NT2/D1 (cell line): ENCODE results near the gene NKX2-3.
A peak's percentile ranks its signal among the peaks of the same experiment; 100 is the strongest.

Experiments used
- DNase-seq: peaks from one replicate; pipeline ENCODE4 v3.0.0-alpha.2; 2011; ENCODE audit warnings: low read depth, low spot score
- H3K27me3 ChIP-seq: 2 replicates; pipeline ENCODE4 v1.6.0; 2011; ENCODE audit warnings: mild to moderate bottlenecking; ENCODE audit not compliant: insufficient read length, insufficient read depth
- H3K36me3 ChIP-seq: 2 replicates; pipeline ENCODE4 v1.6.1; 2011; ENCODE audit warnings: mild to moderate bottlenecking, low read length, mixed read lengths; ENCODE audit not compliant: insufficient read depth, insufficient read length
- H3K4me1 ChIP-seq: 2 replicates; pipeline ENCODE4 v1.5.1; 2011; ENCODE audit not compliant: insufficient read depth, insufficient read length
- H3K4me3 ChIP-seq: 2 replicates; pipeline ENCODE4 v1.5.1; 2011; ENCODE audit warnings: low read depth; ENCODE audit not compliant: insufficient read length
- H3K9ac ChIP-seq: 2 replicates; pipeline ENCODE4 v1.6.0; 2011; ENCODE audit warnings: low read depth; ENCODE audit not compliant: insufficient read length
- H3K9me3 ChIP-seq: 2 replicates; pipeline ENCODE4 v1.5.1; 2011; ENCODE audit warnings: mild to moderate bottlenecking, low read length; ENCODE audit not compliant: insufficient read depth
- SUZ12 ChIP-seq: IDR thresholded peaks from 2 replicates; pipeline ENCODE4 v1.6.1; 2011; ENCODE audit not compliant: insufficient read length, insufficient read depth; ENCODE audit errors: extremely low read depth
- YY1 ChIP-seq: IDR thresholded peaks from 2 replicates; pipeline ENCODE4 v1.6.1; 2011; ENCODE audit not compliant: insufficient read length, insufficient read depth
- ZNF274 ChIP-seq: IDR thresholded peaks from 2 replicates; pipeline ENCODE4 v1.6.1; 2011; ENCODE audit warnings: mild to moderate bottlenecking, low read depth, low read length

NKX2-3 gene

DNA sequence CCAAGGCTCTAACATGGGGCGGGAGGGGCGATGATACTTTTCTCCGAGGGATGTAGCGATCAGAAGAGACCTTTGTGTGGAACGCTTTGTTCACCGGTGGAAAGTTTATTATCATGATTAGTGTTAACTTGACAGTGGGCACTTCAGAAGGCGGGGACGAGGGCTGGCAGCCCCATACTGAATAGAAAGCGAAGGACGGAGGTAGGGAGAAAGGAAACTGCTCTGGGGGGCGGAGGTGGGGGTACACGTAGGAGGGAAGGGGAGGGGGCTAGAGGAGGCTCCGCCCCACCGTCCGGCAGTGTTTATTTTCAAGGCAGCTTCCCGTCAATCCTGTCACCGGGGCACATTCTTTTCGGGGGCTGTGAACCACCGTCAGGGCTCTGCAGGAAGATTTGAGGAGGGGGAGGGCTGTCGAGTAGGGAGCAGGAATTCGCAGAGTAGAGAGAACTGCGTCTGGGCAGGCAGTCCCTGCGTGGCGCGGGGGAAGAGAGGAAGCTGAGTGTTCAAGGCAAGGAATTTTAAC lies 9.4 kb upstream of the NKX2-3 start:
- no peak for DNase-seq
- Histone ChIP-seq H3K4me1 (peaks cover 8% of the 10 kb centered on the region), H3K27me3 (peaks cover 96% of the 10 kb centered on the region), H3K9ac (no peak overlapping the region), H3K9me3 (no peaks in the 10 kb centered on the region), H3K36me3 (no peaks in the 10 kb centered on the region), H3K4me3 (peak overlapping the region; percentile 35)
- no peak for TF ChIP-seq ZNF274
- TF ChIP-seq SUZ12 = peak; percentile 7
- TF ChIP-seq YY1 = no peak

DNA sequence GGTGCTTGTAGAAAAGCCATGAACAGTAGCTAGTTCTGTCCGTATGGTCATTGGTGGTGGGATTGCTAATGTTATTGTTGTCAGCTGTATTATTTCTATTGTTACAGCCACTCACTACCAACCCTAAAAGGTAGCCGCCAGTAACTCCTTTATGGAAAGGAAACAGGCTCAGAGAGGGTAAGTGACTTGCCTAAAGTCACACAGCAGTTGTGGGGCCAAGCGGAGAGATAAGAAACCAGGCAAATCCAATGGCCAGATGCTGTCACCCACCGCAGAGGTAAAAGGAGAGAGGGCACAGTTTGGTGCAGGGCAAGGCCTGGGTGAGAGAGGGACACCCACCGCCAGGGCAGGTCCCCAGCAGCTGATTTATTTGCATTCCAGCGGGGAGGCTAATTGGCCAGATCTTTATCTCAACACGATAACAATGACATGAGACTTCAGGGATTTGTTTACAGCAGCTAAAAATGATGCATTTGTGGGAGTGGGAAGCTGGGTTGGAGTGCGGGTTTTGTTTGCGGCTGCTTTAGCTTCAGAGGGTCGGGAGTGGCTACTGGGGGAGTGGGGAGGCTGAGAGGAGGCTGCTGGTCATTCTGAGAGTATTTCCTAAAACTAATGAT lies 8.6 kb upstream of the NKX2-3 start:
- Histone ChIP-seq H3K4me1 (peaks cover 8% of the 10 kb centered on the region), H3K27me3 (peaks cover 96% of the 10 kb centered on the region), H3K9me3 (no peaks in the 10 kb centered on the region), H3K9ac (no peak overlapping the region), H3K4me3 (no peak overlapping the region), H3K36me3 (no peaks in the 10 kb centered on the region)
- DNase-seq = no peak
- TF ChIP-seq SUZ12 (no peak), YY1 (no peak), ZNF274 (no peak)

DNA sequence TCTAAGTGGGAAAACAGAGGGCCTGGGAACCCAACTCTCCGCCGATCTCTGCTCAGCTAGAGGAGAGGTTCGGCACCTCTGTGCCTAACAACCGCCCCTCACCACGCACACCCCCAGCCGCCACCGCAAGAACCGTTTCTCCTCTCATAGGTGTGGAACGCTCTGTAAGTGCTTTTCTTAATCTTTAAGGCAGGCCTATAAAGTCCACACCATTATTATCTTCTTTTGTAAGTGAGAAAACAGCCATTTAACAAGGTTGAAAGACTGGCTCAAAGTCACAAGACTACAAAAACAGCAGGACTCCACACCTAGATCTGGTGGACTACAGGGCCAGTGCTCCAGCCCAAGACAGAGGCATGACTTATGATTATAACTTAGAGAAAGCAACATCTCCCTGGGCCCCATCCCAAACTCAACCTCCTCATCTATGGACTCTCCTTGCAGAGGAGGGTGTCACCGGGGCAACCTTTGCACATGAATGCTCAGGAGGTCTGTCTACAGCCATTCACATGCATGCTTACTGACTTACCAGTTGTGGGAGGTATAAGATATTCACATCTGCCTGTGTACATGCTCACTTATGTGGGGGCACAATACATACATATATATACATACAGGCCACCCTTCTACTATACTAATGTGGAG lies 7.9 kb upstream of the NKX2-3 start:
- TF ChIP-seq ZNF274 (no peak), SUZ12 (no peak), YY1 (no peak)
- H3K36me3 ChIP-seq = no peaks in the 10 kb centered on the region

DNA sequence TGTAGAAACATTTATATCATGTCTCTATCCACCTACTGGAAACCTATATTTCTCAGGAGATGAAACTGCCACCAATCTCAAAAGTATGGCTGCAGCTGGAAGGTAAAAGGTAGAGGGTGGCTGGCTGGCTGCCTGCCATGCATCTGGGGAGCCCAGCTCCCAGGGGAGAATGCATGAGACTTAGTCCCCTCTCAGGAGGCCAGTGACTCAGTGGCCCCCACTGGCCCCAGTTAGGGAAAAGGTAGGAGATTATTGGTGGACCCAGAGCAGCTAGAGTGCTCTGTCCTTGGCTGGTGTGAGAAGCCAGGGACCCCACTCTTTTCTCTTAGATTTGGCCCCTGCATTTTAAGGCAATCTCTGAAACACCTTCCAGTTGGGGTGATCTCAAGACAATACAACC lies 6.8 kb upstream of the NKX2-3 start:
- DNase-seq = no peak
- TF ChIP-seq YY1 (no peak), ZNF274 (no peak), SUZ12 (no peak)
- H3K36me3 ChIP-seq = no peaks in the 10 kb centered on the region
- H3K4me1 ChIP-seq = peaks cover 8% of the 10 kb centered on the region
- no peaks in the 10 kb centered on the region for H3K9me3 ChIP-seq
- no peak overlapping the region for H3K9ac ChIP-seq
- H3K27me3 ChIP-seq = peaks cover 96% of the 10 kb centered on the region
- no peak overlapping the region for H3K4me3 ChIP-seq

More for the DNA sequence above, 7.9 kb upstream of the NKX2-3 start:
- no peak overlapping the region for H3K4me3 ChIP-seq
- H3K4me1 ChIP-seq = peaks cover 8% of the 10 kb centered on the region
- no peak for DNase-seq
- no peaks in the 10 kb centered on the region for H3K9me3 ChIP-seq
- peaks cover 96% of the 10 kb centered on the region for H3K27me3 ChIP-seq
- H3K9ac ChIP-seq = no peak overlapping the region

DNA sequence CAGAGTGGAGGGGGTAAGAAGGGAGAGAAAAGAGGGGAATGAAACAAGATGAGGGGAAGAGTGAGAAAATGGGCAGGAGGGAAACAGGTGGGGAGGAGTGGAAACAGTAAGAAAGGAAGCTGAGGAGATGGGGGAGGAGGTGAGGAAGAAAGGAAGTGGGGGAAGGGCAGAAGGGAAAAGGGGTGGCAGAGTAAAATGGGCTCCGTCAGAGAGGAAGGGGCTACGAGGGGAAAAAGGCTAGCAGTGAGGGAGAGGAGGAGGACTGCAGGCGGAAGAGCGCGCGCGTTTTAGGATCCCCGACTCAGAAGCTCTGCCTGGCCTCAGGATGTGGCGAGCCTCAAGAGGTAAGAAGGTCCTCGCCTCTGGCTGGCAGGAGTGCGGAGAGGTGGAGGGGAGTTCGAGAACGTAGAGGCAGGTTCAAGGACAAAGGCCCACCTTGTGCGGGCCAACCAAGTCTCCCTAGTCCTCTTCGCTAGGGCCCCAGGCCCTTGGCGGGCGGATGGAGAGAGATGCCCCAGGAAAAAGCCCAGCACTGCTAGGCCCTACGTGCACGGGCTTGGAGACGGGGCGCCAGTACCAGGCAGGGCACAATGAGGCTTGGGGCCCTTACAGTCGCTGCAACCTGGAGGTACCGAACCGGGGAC lies 5.8 kb upstream of the NKX2-3 start:
- peaks cover 96% of the 10 kb centered on the region for H3K27me3 ChIP-seq
- TF ChIP-seq YY1 = no peak
- TF ChIP-seq SUZ12 = no peak
- TF ChIP-seq ZNF274 = no peak
- no peaks in the 10 kb centered on the region for H3K36me3 ChIP-seq
- no peak overlapping the region for H3K9ac ChIP-seq
- peak overlapping the region; percentile 12 for H3K4me3 ChIP-seq
- DNase-seq = no peak
- H3K4me1 ChIP-seq = peaks cover 9% of the 10 kb centered on the region
- 0 out of 2 replicates have a peak, but pooled peaks cover 1% of the 10 kb centered on the region for H3K9me3 ChIP-seq

DNA sequence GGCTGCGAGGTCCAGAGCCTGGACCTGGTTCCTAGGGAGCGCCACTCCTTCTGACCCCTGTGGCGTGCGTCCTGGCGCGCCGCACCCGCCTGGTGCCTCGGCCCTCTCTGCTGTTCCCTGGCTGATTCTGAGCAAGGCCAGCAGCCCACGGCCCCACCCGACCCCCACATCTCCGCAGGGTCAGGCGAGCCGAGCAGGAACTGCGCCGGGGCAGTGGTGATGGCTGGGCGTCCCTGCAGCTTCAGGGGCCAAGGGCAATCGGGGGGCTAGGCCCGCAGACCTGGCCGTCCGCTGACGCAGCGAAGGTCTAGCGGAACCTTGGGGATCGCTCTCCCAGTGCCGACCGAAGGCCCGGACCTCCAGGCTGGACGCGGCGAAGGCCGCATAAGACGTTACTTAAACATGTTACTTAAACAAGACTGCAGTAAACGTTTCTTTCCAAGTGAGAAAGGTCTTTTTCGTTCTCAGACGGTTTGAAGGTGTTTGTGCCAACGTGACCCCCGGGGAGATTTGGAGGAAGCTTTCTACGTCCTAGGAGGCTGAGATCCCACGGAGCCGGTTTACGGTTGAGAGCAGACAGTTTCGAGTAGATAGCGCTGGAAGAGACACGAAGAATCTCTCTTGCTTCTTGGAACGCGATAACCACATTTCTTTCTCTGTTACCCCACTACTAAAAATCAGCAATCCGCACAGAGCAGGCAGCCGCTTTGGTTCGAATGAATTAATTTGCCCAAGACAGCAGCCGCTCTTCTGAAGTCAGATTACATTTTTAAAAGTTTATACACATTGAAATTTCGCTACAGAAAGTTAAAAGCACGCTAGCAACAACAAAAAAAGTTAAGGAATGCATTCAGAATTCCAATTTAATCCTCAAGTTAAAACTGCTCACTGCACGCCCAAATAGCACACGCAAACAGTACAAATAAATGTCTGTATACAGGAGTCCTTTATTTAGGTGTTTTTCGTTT lies 4.9 kb upstream of the NKX2-3 start:
- Histone ChIP-seq H3K4me1 (peaks cover 5% of the 10 kb centered on the region), H3K4me3 (peak overlapping the region; percentile 12), H3K27me3 (peaks cover 96% of the 10 kb centered on the region), H3K36me3 (no peaks in the 10 kb centered on the region), H3K9ac (no peak overlapping the region), H3K9me3 (0 out of 2 replicates have a peak, but pooled peaks cover 5% of the 10 kb centered on the region)
- no peak for DNase-seq
- peak; percentile 69 for TF ChIP-seq SUZ12
- no peak for TF ChIP-seq YY1
